Measurements from ENCODE around the gene SDS.
A peak's percentile ranks its signal among the peaks of the same experiment; 100 is the strongest.

The SDS gene

GRCh38 chr12:113427882-113428281 lies 24.2 kb upstream of the SDS start:
- no peak overlapping the region for H3K4me3 ChIP-seq (ENCODE audit: low read length in 2 of 2)
- no peak overlapping the region for H3K27ac ChIP-seq (ENCODE audit: low read depth in 2 of 2, low read length in 2 of 2)

DNA sequence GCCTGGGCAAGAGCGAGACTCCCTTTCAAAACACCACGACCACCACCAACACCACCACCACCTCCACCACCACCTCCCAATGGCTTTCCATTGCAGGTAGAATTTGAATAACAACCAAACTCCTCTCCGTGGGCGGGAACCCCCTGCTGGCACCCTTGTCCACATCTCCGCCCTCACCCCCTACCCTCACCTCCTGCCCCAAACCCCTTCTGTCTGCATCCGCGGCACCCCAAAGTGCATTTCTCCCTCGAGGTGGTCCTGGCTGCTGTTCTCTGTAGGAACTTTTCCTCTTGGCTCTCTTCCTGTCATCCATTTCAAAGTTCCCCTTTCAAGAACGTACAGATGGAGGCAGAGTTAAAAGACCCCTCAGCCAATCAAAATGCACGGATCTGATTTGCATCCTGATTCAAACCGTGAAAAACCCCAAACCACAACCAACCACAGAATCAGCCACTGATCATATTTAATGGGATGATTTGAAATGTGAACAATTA lies 22.3 kb upstream of the SDS start:
- Histone ChIP-seq H3K27me3 (ENCODE audit: control insufficient read depth in 2 of 2, insufficient read depth in 2 of 2, low read length in 2 of 2) (peaks cover 0 to 6% of the 10 kb centered on the region in 2 donors), H3K9ac (ENCODE audit: low read depth in 1 of 2, low read length in 2 of 2) (no peak overlapping the region), H3K27ac (ENCODE audit: low read depth in 2 of 2, low read length in 2 of 2) (no peak overlapping the region), H3K4me1 (ENCODE audit: control insufficient read depth in 2 of 2, insufficient read depth in 2 of 2, low read length in 2 of 2) (peaks cover 3 to 12% of the 10 kb centered on the region in 2 donors), H3K9me3 (ENCODE audit: control insufficient read depth in 2 of 2, low read length in 2 of 2) (no peaks in the 10 kb centered on the region), H3K36me3 (ENCODE audit: control insufficient read depth in 2 of 2, insufficient read depth in 2 of 2, low read length in 2 of 2) (no peaks in the 10 kb centered on the region), H3K4me3 (ENCODE audit: low read length in 2 of 2) (no peak overlapping the region)

More at GRCh38 chr12:113427882-113428281, 24.2 kb upstream of the SDS start:
- H3K27me3 ChIP-seq (ENCODE audit: control insufficient read depth in 2 of 2, insufficient read depth in 2 of 2, low read length in 2 of 2) = peaks cover 0 to 6% of the 10 kb centered on the region in 2 donors
- no peak overlapping the region for H3K9ac ChIP-seq (ENCODE audit: low read depth in 1 of 2, low read length in 2 of 2)
- no peaks in the 10 kb centered on the region for H3K36me3 ChIP-seq (ENCODE audit: control insufficient read depth in 2 of 2, insufficient read depth in 2 of 2, low read length in 2 of 2)
- no peaks in the 10 kb centered on the region for H3K9me3 ChIP-seq (ENCODE audit: control insufficient read depth in 2 of 2, low read length in 2 of 2)
- H3K4me1 ChIP-seq (ENCODE audit: control insufficient read depth in 2 of 2, insufficient read depth in 2 of 2, low read length in 2 of 2) = peaks cover 0 to under 1% of the 10 kb centered on the region in 2 donors

DNA sequence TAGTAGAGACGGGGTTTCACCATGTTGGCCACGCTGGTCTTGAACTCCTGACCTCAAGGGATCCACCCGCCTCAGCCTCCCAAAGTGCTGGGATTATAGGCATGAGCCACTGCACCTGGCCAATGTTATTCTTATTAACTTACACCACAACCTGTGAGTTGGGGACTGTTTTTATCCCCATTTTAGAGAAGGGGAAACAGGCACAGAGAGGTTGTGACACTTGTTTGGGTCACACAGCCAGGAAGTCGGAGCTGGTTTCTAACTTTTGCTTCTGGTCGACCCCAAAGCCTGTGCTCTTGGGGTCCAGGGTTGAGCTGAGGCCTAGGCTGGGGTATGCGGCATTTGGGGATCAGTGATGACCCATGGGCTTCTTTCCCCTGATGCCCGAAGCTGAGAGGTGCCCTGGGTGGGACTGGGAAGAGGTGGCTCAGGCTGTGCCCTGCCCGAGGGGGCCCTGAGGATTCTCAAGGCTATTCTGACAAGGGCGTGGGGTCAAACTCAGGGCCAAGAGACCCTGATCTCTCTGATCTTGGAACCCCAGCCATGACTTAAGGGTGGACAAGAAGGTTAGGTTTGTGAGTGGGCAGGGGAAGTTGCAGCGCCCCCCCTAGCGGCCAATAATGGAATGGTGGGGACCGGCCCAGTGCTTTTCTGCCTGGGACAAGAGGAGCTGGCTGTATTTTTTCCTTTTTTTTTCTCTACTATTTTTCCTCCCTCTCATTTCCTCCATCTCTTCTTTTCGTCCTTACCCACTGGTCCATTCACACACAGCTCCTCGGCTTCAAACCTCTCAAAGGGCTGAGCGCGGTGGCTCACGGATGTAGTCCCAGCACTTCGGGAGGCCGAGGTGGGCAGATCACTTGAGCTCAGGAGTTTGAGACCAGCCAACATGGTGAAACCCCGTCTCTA lies 21.5 kb upstream of the SDS start:
- Histone ChIP-seq H3K27ac (ENCODE audit: low read depth in 2 of 2, low read length in 2 of 2) (no peak overlapping the region), H3K4me1 (ENCODE audit: control insufficient read depth in 2 of 2, insufficient read depth in 2 of 2, low read length in 2 of 2) (peaks cover 3 to 12% of the 10 kb centered on the region in 2 donors), H3K9ac (ENCODE audit: low read depth in 1 of 2, low read length in 2 of 2) (no peak overlapping the region), H3K27me3 (ENCODE audit: control insufficient read depth in 2 of 2, insufficient read depth in 2 of 2, low read length in 2 of 2) (peaks cover 0 to 6% of the 10 kb centered on the region in 2 donors), H3K9me3 (ENCODE audit: control insufficient read depth in 2 of 2, low read length in 2 of 2) (no peaks in the 10 kb centered on the region), H3K4me3 (ENCODE audit: low read length in 2 of 2) (no peak overlapping the region), H3K36me3 (ENCODE audit: control insufficient read depth in 2 of 2, insufficient read depth in 2 of 2, low read length in 2 of 2) (no peaks in the 10 kb centered on the region)

DNA sequence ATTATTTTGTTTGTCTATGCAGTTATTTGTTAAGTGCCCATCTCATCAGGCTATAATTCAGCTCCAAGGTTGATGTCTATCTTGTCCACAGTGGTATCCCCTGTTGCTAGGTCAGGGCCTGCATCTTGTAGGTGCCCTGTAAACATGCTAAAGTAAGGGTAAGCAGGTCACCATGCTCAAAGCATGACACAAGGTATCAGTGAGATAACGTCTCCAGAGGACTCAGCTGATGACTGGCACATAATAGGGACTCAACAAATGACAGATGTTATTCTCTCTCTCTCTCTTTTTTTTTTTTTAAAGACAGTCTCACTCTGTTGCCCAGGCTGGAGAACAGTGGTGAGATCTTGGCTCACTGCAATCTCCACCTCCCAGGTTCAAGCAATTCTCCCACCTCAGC lies 20.8 kb upstream of the SDS start:
- Histone ChIP-seq H3K4me1 (ENCODE audit: control insufficient read depth in 2 of 2, insufficient read depth in 2 of 2, low read length in 2 of 2) (peaks cover 3 to 12% of the 10 kb centered on the region in 2 donors), H3K9me3 (ENCODE audit: control insufficient read depth in 2 of 2, low read length in 2 of 2) (no peaks in the 10 kb centered on the region), H3K4me3 (ENCODE audit: low read length in 2 of 2) (no peak overlapping the region), H3K36me3 (ENCODE audit: control insufficient read depth in 2 of 2, insufficient read depth in 2 of 2, low read length in 2 of 2) (no peaks in the 10 kb centered on the region), H3K27ac (ENCODE audit: low read depth in 2 of 2, low read length in 2 of 2) (no peak overlapping the region), H3K27me3 (ENCODE audit: control insufficient read depth in 2 of 2, insufficient read depth in 2 of 2, low read length in 2 of 2) (peaks cover 0 to 6% of the 10 kb centered on the region in 2 donors), H3K9ac (ENCODE audit: low read depth in 1 of 2, low read length in 2 of 2) (no peak overlapping the region)

- Histone ChIP-seq H3K9me3 (ENCODE audit: control insufficient read depth in 2 of 2, low read length in 2 of 2) (no peaks in the 10 kb centered on the region), H3K36me3 (ENCODE audit: control insufficient read depth in 2 of 2, insufficient read depth in 2 of 2, low read length in 2 of 2) (no peaks in the 10 kb centered on the region), H3K9ac (ENCODE audit: low read depth in 1 of 2, low read length in 2 of 2) (peak overlapping the region; percentile 85 to 97), H3K27ac (ENCODE audit: low read depth in 2 of 2, low read length in 2 of 2) (peak overlapping the region; percentile 67 to 72), H3K4me3 (ENCODE audit: low read length in 2 of 2) (peak overlapping the region; percentile 85 to 88), H3K27me3 (ENCODE audit: control insufficient read depth in 2 of 2, insufficient read depth in 2 of 2, low read length in 2 of 2) (peaks cover 0 to 2% of the 10 kb centered on the region in 2 donors), H3K4me1 (ENCODE audit: control insufficient read depth in 2 of 2, insufficient read depth in 2 of 2, low read length in 2 of 2) (peaks cover 3 to 12% of the 10 kb centered on the region in 2 donors)
These were observed 19.4 kb upstream of the SDS start for GRCh38 chr12:113422886-113423669.

DNA sequence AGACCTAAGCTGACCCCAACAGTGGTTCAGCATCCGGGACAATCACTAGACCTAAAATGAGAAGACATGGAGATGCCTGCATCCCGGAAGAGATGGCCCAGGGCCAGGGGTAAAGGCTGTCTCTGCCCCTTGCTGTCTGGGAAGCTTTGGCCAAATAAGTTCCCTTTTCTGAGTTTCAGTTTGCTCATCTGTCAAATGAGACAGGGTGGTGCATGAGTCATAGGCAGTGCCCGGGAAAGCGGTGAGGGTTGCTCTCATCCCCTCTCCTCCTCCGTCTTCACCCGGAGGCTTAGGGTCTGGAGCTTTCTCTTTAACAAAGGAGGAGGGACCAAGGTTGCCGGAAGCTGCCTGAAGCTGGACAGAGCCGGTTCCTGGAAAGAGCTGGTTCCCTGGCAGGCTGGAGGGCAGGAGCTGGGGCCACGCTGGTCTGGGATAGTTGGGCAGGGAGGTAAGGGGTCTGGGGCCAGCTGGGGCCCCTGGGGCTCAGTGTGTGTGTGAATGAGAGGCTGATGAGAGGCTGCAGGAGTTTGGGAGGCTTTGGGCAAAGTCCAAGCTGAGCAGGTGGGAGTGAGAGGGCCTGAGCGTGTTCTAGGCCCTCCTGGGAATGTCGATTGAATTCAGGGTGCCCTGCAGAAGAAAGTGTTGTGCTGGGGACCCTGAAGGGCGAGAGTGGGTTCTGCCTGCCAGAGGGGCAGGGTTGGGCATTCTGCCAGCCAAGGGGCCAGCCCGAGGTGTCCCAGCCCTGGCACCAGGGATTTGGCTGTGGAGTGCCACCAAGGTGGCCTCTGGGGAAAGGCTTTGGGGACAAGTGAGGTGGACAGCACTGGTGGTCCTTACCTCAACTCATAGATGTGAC lies 18.6 kb upstream of the SDS start, which contains the start of gene SDSL:
TSS of gene SDSL (plus strand) at position 351 of the 856 bp plus-strand sequence. CDS start 5,603 bp downstream, outside the sequence.
- H3K4me3 ChIP-seq (ENCODE audit: low read length in 2 of 2) = peak within 1 kb of the TSS; percentile 85 to 88
- no peaks in the 10 kb centered on the region for H3K9me3 ChIP-seq (ENCODE audit: control insufficient read depth in 2 of 2, low read length in 2 of 2)
- H3K4me1 ChIP-seq (ENCODE audit: control insufficient read depth in 2 of 2, insufficient read depth in 2 of 2, low read length in 2 of 2) = peaks cover 3 to 12% of the 10 kb centered on the region in 2 donors
- no peaks in the 10 kb centered on the region for H3K36me3 ChIP-seq (ENCODE audit: control insufficient read depth in 2 of 2, insufficient read depth in 2 of 2, low read length in 2 of 2)
- H3K9ac ChIP-seq (ENCODE audit: low read depth in 1 of 2, low read length in 2 of 2) = peak within 1 kb of the TSS; percentile 85 to 97
- H3K27me3 ChIP-seq (ENCODE audit: control insufficient read depth in 2 of 2, insufficient read depth in 2 of 2, low read length in 2 of 2) = no peaks in the 10 kb centered on the region
- peak within 1 kb of the TSS; percentile 67 to 72 for H3K27ac ChIP-seq (ENCODE audit: low read depth in 2 of 2, low read length in 2 of 2)

DNA sequence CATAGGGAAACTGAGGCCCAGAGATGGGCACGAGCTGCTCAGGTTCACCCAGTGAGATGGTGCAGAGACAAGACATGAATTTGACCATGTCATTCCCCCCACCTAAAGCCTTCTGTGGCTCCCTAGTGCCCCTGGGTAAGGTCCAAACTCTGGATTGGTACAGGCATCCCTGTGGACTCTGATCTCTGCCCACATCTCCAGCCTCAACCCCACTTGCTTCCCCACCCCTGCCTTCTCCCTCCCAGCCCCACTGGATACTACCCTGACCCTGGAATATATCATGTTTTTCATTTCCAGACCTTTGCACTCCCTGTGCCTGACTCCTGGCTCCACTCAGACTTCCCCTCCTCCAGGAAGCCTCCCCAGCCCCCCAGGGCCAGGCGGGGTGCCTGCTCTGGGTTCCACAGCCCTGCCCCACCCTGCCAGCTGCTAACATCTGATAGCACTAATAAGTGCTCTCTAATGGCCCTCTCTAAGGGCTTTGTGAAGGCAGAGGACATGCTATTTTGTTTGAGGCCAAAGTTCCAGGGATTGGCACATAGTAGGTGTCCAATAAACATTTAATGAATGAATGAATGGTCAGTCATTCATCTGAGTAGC lies 17.4 kb upstream of the SDS start:
- H3K9ac ChIP-seq (ENCODE audit: low read depth in 1 of 2, low read length in 2 of 2) = no peak overlapping the region
- H3K36me3 ChIP-seq (ENCODE audit: control insufficient read depth in 2 of 2, insufficient read depth in 2 of 2, low read length in 2 of 2) = no peaks in the 10 kb centered on the region
- no peak overlapping the region for H3K4me3 ChIP-seq (ENCODE audit: low read length in 2 of 2)
- H3K27me3 ChIP-seq (ENCODE audit: control insufficient read depth in 2 of 2, insufficient read depth in 2 of 2, low read length in 2 of 2) = no peaks in the 10 kb centered on the region
- no peak overlapping the region for H3K27ac ChIP-seq (ENCODE audit: low read depth in 2 of 2, low read length in 2 of 2)
- H3K4me1 ChIP-seq (ENCODE audit: control insufficient read depth in 2 of 2, insufficient read depth in 2 of 2, low read length in 2 of 2) = peaks cover 3 to 12% of the 10 kb centered on the region in 2 donors
- H3K9me3 ChIP-seq (ENCODE audit: control insufficient read depth in 2 of 2, low read length in 2 of 2) = no peaks in the 10 kb centered on the region

GRCh38 chr12:113418213-113418879 lies 14.7 kb upstream of the SDS start:
- no peaks in the 10 kb centered on the region for H3K36me3 ChIP-seq (ENCODE audit: control insufficient read depth in 2 of 2, insufficient read depth in 2 of 2, low read length in 2 of 2)
- no peak overlapping the region for H3K4me3 ChIP-seq (ENCODE audit: low read length in 2 of 2)
- H3K9ac ChIP-seq (ENCODE audit: low read depth in 1 of 2, low read length in 2 of 2) = no peak overlapping the region
- no peak overlapping the region for H3K27ac ChIP-seq (ENCODE audit: low read depth in 2 of 2, low read length in 2 of 2)
- H3K4me1 ChIP-seq (ENCODE audit: control insufficient read depth in 2 of 2, insufficient read depth in 2 of 2, low read length in 2 of 2) = peaks cover 3 to 12% of the 10 kb centered on the region in 2 donors
- no peaks in the 10 kb centered on the region for H3K27me3 ChIP-seq (ENCODE audit: control insufficient read depth in 2 of 2, insufficient read depth in 2 of 2, low read length in 2 of 2)
- no peaks in the 10 kb centered on the region for H3K9me3 ChIP-seq (ENCODE audit: control insufficient read depth in 2 of 2, low read length in 2 of 2)
